Right lobe of liver (tissue), 4 donors: ENCODE data around the gene ADAM10.

Source experiments
- CTCF ChIP-seq, 4 donors: fragments of 200-600 bp in 3 of 4; fragments of 450-650 bp in 1 of 4; IDR thresholded peaks; one replicate each; pipeline versions ENCODE4 v1.5.1 to v1.8.0; 2016 to 2022; ENCODE audit warnings: antibody characterized with exemption in 4 of 4, mild to moderate bottlenecking in 2 of 4
- POLR2A ChIP-seq: fragments of 450-650 bp; IDR thresholded peaks from one replicate; pipeline ENCODE4 v1.6.1; 2017; ENCODE audit warnings: antibody characterized with exemption, mild to moderate bottlenecking
- donor health status: DM: no; HTN: no; CAD: no.
- donor health status: DM: no; HTN: no; CAD: no.
- donor health status: DM: no; HTN: yes; CAD: no.

- no peak for TF ChIP-seq POLR2A
- no peak for TF ChIP-seq CTCF (IDR thresholded peaks at IDR 0.05)
These were observed 8.5 kb downstream of the ADAM10 start for GRCh38 chr15:58741032-58741431.
